SU-DHL-6 (cell line): ENCODE data around the gene EBP.

Experiments
- CTCF ChIP-seq: fragments of 200-600 bp; sonication (generic); IDR thresholded peaks from one replicate; pipeline ENCODE4 v1.5.1; 2017; ENCODE audit warnings: antibody characterized with exemption, mild to moderate bottlenecking, low read length, moderate library complexity; ENCODE audit not compliant: insufficient read depth, poor library complexity, severe bottlenecking
- EZH2phosphoT487 ChIP-seq: fragments of 200-600 bp; sonication (generic), shearing (Covaris generic); conservative IDR thresholded peaks from 2 replicates; pipeline ENCODE4 v1.6.1; 2018; ENCODE audit warnings: mild to moderate bottlenecking, antibody characterized with exemption, low read length, moderate library complexity, mixed read lengths

- TF ChIP-seq CTCF (no peak), EZH2phosphoT487 (no peak)
These were observed 17.2 kb downstream of the EBP start for GRCh38 chrX:48538641-48539344.
